Panc1 (cell line): ENCODE measurements around the gene OR2W3. TPM values are rescaled to one million over a fixed set of nuclear protein-coding genes. Genes with fewer than 3 reads are reported as not detected.

ENCODE experiments used
- ATAC-seq: fragments of 200-7000 bp; cut with Tn5 transposase; 2 replicates; pipeline ENCODE4 v1.9.1; 2020; ENCODE audit warnings: mild to moderate bottlenecking, moderate library complexity
- BruUV-seq: library from RNA; stranded (reverse); fragments of 400-500 nt; replicated peaks from 2 replicates; lab custom pipeline; 2021; lab: Mats Ljungman, UMichigan
- CTCF ChIA-PET: fragments of 300-600 bp; sonication (Branson Sonifier 250); formaldehyde crosslinking; loops from one replicate; lab custom pipeline; 2022; ENCODE audit warnings: antibody characterized with exemption; lab: Charles Lee
- POLR2A ChIA-PET: fragments of 300-600 bp; sonication (Branson Sonifier 250); formaldehyde crosslinking; loops from one replicate; lab custom pipeline; 2022; ENCODE audit warnings: antibody characterized with exemption; lab: Charles Lee
- DNase-seq: peaks from one replicate; pipeline ENCODE4 v3.0.0-alpha.2; 2010; ENCODE audit warnings: low read depth, low spot score
- H3K27ac ChIP-seq: 2 replicates; pipeline ENCODE4 v1.5.1; 2011; ENCODE audit warnings: mild to moderate bottlenecking, low read length, inconsistent platforms
- H3K27me3 ChIP-seq: fragments of 200-500 bp; sonication (Bioruptor generic); 2 replicates; pipeline ENCODE4 v1.6.0; 2014; ENCODE audit warnings: low read length, inconsistent platforms; ENCODE audit not compliant: control insufficient read depth, insufficient read depth
- H3K36me3 ChIP-seq: fragments of 200-500 bp; sonication (Bioruptor generic); 2 replicates; pipeline ENCODE4 v1.5.1; 2014; ENCODE audit warnings: inconsistent platforms, mild to moderate bottlenecking, low read length, moderate library complexity; ENCODE audit not compliant: control insufficient read depth, insufficient read depth
- H3K4me1 ChIP-seq: 2 replicates; pipeline ENCODE4 v1.5.1; 2011; ENCODE audit warnings: inconsistent platforms, mild to moderate bottlenecking, low read length, moderate library complexity; ENCODE audit not compliant: control insufficient read depth, insufficient read depth
- H3K4me3 ChIP-seq, 2 experiments: 2 replicates each; pipeline ENCODE4 v1.5.1; 2011 to 2012; ENCODE audit warnings: low read depth in 2 of 2, low read length in 2 of 2, mild to moderate bottlenecking in 2 of 2, inconsistent platforms in 1 of 2, moderate library complexity in 1 of 2
- H3K9me3 ChIP-seq: fragments of 200-500 bp; sonication (Bioruptor generic); 2 replicates; pipeline ENCODE4 v1.5.1; 2014; ENCODE audit warnings: low read depth, mild to moderate bottlenecking, inconsistent platforms, low read length, moderate library complexity; ENCODE audit not compliant: control insufficient read depth, insufficient read depth
- CTCF ChIP-seq: fragments of 450-650 bp; IDR thresholded peaks from 2 replicates; pipeline ENCODE4 v1.5.1; 2017; ENCODE audit warnings: mild to moderate bottlenecking
- POLR2AphosphoS5 ChIP-seq: IDR thresholded peaks from 2 replicates; pipeline ENCODE4 v1.6.1; 2012; ENCODE audit warnings: mild to moderate bottlenecking, low read depth, low read length, moderate library complexity
- REST ChIP-seq, 2 experiments: IDR thresholded peaks; 2 replicates each; pipeline ENCODE4 v1.6.1; 2011 to 2012; ENCODE audit warnings: low read depth in 2 of 2, control low read depth in 1 of 2, low read length in 1 of 2, mild to moderate bottlenecking in 1 of 2, moderate library complexity in 1 of 2; ENCODE audit not compliant: insufficient read depth in 1 of 2
- SIN3A ChIP-seq: IDR thresholded peaks from 2 replicates; pipeline ENCODE4 v1.6.1; 2012; ENCODE audit warnings: low read depth, mild to moderate bottlenecking, low read length, moderate library complexity, borderline replicate concordance; ENCODE audit not compliant: insufficient read depth
- TCF7L2 ChIP-seq: IDR thresholded peaks from 2 replicates; pipeline ENCODE4 v1.6.1; 2011; ENCODE audit warnings: mild to moderate bottlenecking, low read depth, low read length, inconsistent platforms
- in situ Hi-C: cut with HindIII; loops from 2 replicates; pipeline ENCODE4 v1.10.0; 2016; ENCODE audit warnings: low sequenced_read_pairs, low pct_unique_long_range_greater_than_20kb
- intact Hi-C: fragments of 100-400 bp; cut with micrococcal nuclease; formaldehyde crosslinking; loops from one replicate; pipeline ENCODE4 v1.10.0; 2022; ENCODE audit not compliant: unreplicated experiment
- total RNA-seq: library from RNA; stranded (reverse); gene quantifications from one replicate; pipeline ENCODE4 v1.2.1, GENCODE V29; 2021; ENCODE audit not compliant: unreplicated experiment

OR2W3 gene
- total RNA-seq, 1 experiment from 2014 or later: not detected

- H3K4me3 ChIP-seq: no peak overlapping the region
- BruUV-seq: no TSS peak
- H3K36me3 ChIP-seq: no peaks in the 10 kb centered on the region
- ChIA-PET CTCF (no interaction called here), POLR2A (no interaction called here)
- H3K9me3 ChIP-seq: 0 out of 2 replicates have a peak, but pooled peaks cover 3% of the 10 kb centered on the region
- no peak for DNase-seq
- no peaks in the 10 kb centered on the region for H3K4me1 ChIP-seq
- H3K27me3 ChIP-seq: no peaks in the 10 kb centered on the region
- no peak overlapping the region for H3K27ac ChIP-seq
- TF ChIP-seq TCF7L2 (no peak), SIN3A (no peak), REST (IDR thresholded peaks at IDR 0.05; ENCODE audit: insufficient read depth in 1 of 2, low read depth in 2 of 2, low read length in 1 of 2) (no peak), POLR2AphosphoS5 (no peak), CTCF (no peak)
- in situ Hi-C loops (no loop called here), intact Hi-C loops (no loop called here)
- no peak for ATAC-seq
Measured at GRCh38 chr1:247933989-247934388, 38.6 kb downstream of the OR2W3 start.

GRCh38 chr1:247935781-247936180 lies 40.4 kb downstream of the OR2W3 start:
- H3K9me3 ChIP-seq: 0 out of 2 replicates have a peak, but pooled peaks cover 3% of the 10 kb centered on the region
- DNase-seq (no peak), ATAC-seq (no peak)
- POLR2A ChIA-PET: no interaction called here
- no TSS peak for BruUV-seq
- no peak overlapping the region for H3K4me3 ChIP-seq
- CTCF ChIA-PET: no interaction called here
- no peak overlapping the region for H3K27ac ChIP-seq
- no peaks in the 10 kb centered on the region for H3K4me1 ChIP-seq
- intact Hi-C loops: no loop called here
- H3K36me3 ChIP-seq: no peaks in the 10 kb centered on the region
- TF ChIP-seq CTCF (no peak), POLR2AphosphoS5 (no peak), TCF7L2 (no peak), SIN3A (no peak), REST (IDR thresholded peaks at IDR 0.05; ENCODE audit: insufficient read depth in 1 of 2, low read depth in 2 of 2, low read length in 1 of 2) (no peak)
- in situ Hi-C loops: no loop called here
- no peaks in the 10 kb centered on the region for H3K27me3 ChIP-seq
